HepG2 (cell line): ENCODE data around the gene SRPK3. TPM values are rescaled to one million over a fixed set of nuclear protein-coding genes. Genes with fewer than 3 reads are reported as not detected.

Experiments
- ATAC-seq: fragments of 200-7000 bp; cut with Tn5 transposase; 3 replicates; pipeline ENCODE4 v1.9.1; 2020; ENCODE audit warnings: mild to moderate bottlenecking, moderate library complexity
- Bru-seq: library from RNA; stranded (reverse); fragments of 400-500 nt; gene quantifications from one replicate; lab custom pipeline; 2021; lab: Mats Ljungman, UMichigan
- BruChase-seq, 2 experiments: library from RNA; stranded (reverse); fragments of 400-500 nt; gene quantifications; one replicate each; lab custom pipeline; 2021; lab: Mats Ljungman, UMichigan
- BruUV-seq: library from RNA; stranded (reverse); fragments of 400-500 nt; replicated peaks from 2 replicates; lab custom pipeline; 2021; lab: Mats Ljungman, UMichigan
- CTCF ChIA-PET: fragments of 300-600 bp; formaldehyde crosslinking; extraction: SDS; loops from one replicate; lab custom pipeline; 2021; ENCODE audit warnings: low total read pairs, inconsistent platforms, low intra/inter-chr PET ratio; lab: Yijun Ruan, JAX
- POLR2A ChIA-PET: fragments of 350-600 bp; sonication (Branson Sonifier 250); formaldehyde crosslinking; loops from one replicate; lab custom pipeline; 2020; ENCODE audit warnings: antibody characterized with exemption, inconsistent platforms; lab: Yijun Ruan, JAX
- DNase-seq: peaks from one replicate; pipeline ENCODE4 v3.0.0-alpha.2; 2015; ENCODE audit warnings: low spot score
- FAIRE-seq: peaks from 3 replicates; lab custom pipeline; 2011; peaks lifted over from hg19 to GRCh38; lab: Jason Lieb, UNC
- H2AFZ ChIP-seq: one replicate; pipeline ENCODE4 v1.6.1; 2011; ENCODE audit warnings: low read length, inconsistent platforms
- H3K27ac ChIP-seq: fragments of 300-600 bp; 3 replicates; pipeline ENCODE4 v1.8.0; 2011; ENCODE audit warnings: mixed run types, mild to moderate bottlenecking, mixed read lengths, low read length, inconsistent platforms; ENCODE audit not compliant: insufficient read depth; ENCODE audit errors: extremely low read length
- H3K27me3 ChIP-seq, 2 experiments: fragments of 200-600 bp in 1 of 2; 2 replicates in 1 of 2; 3 replicates in 1 of 2; pipeline versions ENCODE4 v1.6.0 to v1.8.0; 2011; ENCODE audit warnings: low read length in 2 of 2, mild to moderate bottlenecking in 2 of 2, moderate library complexity in 2 of 2, inconsistent platforms in 1 of 2; ENCODE audit not compliant: insufficient read depth in 2 of 2, control insufficient read depth in 1 of 2
- H3K36me3 ChIP-seq, 2 experiments: fragments of 200-600 bp in 1 of 2; replicated peaks in 1 of 2; 2 replicates in 1 of 2; 3 replicates in 1 of 2; pipeline versions ENCODE4 v1.5.1 to v1.8.0; 2011; ENCODE audit warnings: low read length in 2 of 2, inconsistent platforms in 1 of 2; ENCODE audit not compliant: insufficient read depth in 2 of 2, control insufficient read depth in 1 of 2
- H3K4me1 ChIP-seq: 2 replicates; pipeline ENCODE4 v1.5.1; 2012; ENCODE audit warnings: low read length, inconsistent platforms; ENCODE audit not compliant: insufficient read depth
- H3K4me2 ChIP-seq: 2 replicates; pipeline ENCODE4 v1.6.0; 2011; ENCODE audit warnings: low read depth, low read length, inconsistent platforms
- H3K4me3 ChIP-seq, 3 experiments: fragments of 200-600 bp in 1 of 3; sonication (generic), shearing (Covaris generic) in 1 of 3; replicated peaks in 1 of 3; 2 replicates each; pipeline ENCODE4 v1.5.1; 2011 to 2016; ENCODE audit warnings: low read length in 3 of 3, inconsistent platforms in 2 of 3, low read depth in 2 of 3, mild to moderate bottlenecking in 2 of 3, control low read depth in 1 of 3, mixed read lengths in 1 of 3; ENCODE audit not compliant: insufficient read depth in 1 of 3
- H3K79me2 ChIP-seq: one replicate; pipeline ENCODE4 v1.6.1; 2011; ENCODE audit warnings: low read length, inconsistent platforms; ENCODE audit not compliant: insufficient read depth
- H3K9ac ChIP-seq: 2 replicates; pipeline ENCODE4 v1.6.0; 2011; ENCODE audit warnings: mild to moderate bottlenecking, low read depth, low read length, inconsistent platforms; ENCODE audit not compliant: insufficient read depth
- H3K9me3 ChIP-seq: 2 replicates; pipeline ENCODE4 v1.5.1; 2012; ENCODE audit warnings: mild to moderate bottlenecking, low read length
- H4K20me1 ChIP-seq: 2 replicates; pipeline ENCODE4 v1.6.0; 2011; ENCODE audit warnings: inconsistent platforms, mild to moderate bottlenecking, low read length, moderate library complexity; ENCODE audit not compliant: insufficient read depth
- HNRNPL ChIP-seq: fragments of 200-400 bp; formaldehyde crosslinking; IDR thresholded peaks from 2 replicates; pipeline ENCODE4 v1.6.1; 2017; ENCODE audit warnings: mild to moderate bottlenecking, low read depth, low read length
- THYN1 ChIP-seq: sonication (generic); formaldehyde crosslinking; IDR thresholded peaks from 2 replicates; pipeline ENCODE4 v1.8.1; 2023; ENCODE audit warnings: low read depth, mild to moderate bottlenecking, moderate library complexity, missing genetic modification reagents, borderline replicate concordance
- ZFY ChIP-seq: sonication (generic); formaldehyde crosslinking; IDR thresholded peaks from 2 replicates; pipeline ENCODE4 v1.4.0; 2020; ENCODE audit warnings: missing genetic modification reagents
- WGBS: methylation state at CpG from one replicate; pipeline ENCODE4 v1.1.6; 2017; ENCODE audit warnings: low lambda C conversion rate; 5-methylcytosine and 5-hydroxymethylcytosine counted together
- in situ Hi-C: cut with HindIII; loops from 2 replicates; pipeline ENCODE4 v1.10.0; 2017; ENCODE audit warnings: low pct_unique_long_range_greater_than_20kb; ENCODE audit not compliant: extremely low pct_ligation_motif_present
- intact Hi-C: fragments of 100-400 bp; cut with micrococcal nuclease; formaldehyde crosslinking; loops from one replicate; pipeline ENCODE4 v1.10.0; 2022; ENCODE audit not compliant: unreplicated experiment
- long read RNA-seq, 2 experiments: library from RNA in 1 of 2; library from polyadenylated mRNA in 1 of 2; stranded (forward) in 1 of 2; unstranded in 1 of 2; transcript quantifications; one replicate each; pipeline ENCODE4 v2.0.0, GENCODE V29; 2019 to 2022
- polyA minus RNA-seq, 3 experiments: library from RNA; depleted of rRNA, polyadenylated mRNA; stranded (reverse); fragments of >200 nt; gene quantifications; 2 replicates each; pipeline ENCODE4 v1.2.3, GENCODE V29; 2011; ENCODE audit warnings: low replicate concordance in 1 of 3
- polyA plus RNA-seq, 8 experiments: library from polyadenylated mRNA; depleted of rRNA in 3 of 8; stranded (reverse) in 7 of 8; unstranded in 1 of 8; fragments of >200 nt; fragmentation: Illumina TruSeq in 4 of 8; extraction: Trizol in 4 of 8; gene quantifications; 2 replicates each; pipeline versions ENCODE4 v1.2.1 to v1.2.3, GENCODE V29; 2011 to 2016; ENCODE audit warnings: low read depth in 4 of 8, missing spikeins in 1 of 8, mixed read lengths in 1 of 8; ENCODE audit not compliant: insufficient read depth in 1 of 8
- total RNA-seq, 5 experiments: library from RNA; depleted of rRNA; stranded (reverse); fragments of >200 nt; fragmentation: Illumina TruSeq; extraction: Trizol; gene quantifications; 2 replicates each; pipeline ENCODE4 v1.2.3, GENCODE V29; 2016; ENCODE audit warnings: low read depth in 1 of 5
- TF ChIP-seq, protein P1 (sequence below): fragments of 450-650 bp; IDR thresholded peaks from 2 replicates; pipeline ENCODE4 v1.6.1; 2017; ENCODE audit warnings: mild to moderate bottlenecking
- TF ChIP-seq, protein P2 (sequence below): sonication (generic); formaldehyde crosslinking; IDR thresholded peaks from 2 replicates; pipeline ENCODE4 v1.9.0; 2021; ENCODE audit warnings: mild to moderate bottlenecking, missing genetic modification reagents

The SRPK3 gene, protein sequence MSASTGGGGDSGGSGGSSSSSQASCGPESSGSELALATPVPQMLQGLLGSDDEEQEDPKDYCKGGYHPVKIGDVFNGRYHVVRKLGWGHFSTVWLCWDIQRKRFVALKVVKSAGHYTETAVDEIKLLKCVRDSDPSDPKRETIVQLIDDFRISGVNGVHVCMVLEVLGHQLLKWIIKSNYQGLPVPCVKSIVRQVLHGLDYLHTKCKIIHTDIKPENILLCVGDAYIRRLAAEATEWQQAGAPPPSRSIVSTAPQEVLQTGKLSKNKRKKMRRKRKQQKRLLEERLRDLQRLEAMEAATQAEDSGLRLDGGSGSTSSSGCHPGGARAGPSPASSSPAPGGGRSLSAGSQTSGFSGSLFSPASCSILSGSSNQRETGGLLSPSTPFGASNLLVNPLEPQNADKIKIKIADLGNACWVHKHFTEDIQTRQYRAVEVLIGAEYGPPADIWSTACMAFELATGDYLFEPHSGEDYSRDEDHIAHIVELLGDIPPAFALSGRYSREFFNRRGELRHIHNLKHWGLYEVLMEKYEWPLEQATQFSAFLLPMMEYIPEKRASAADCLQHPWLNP
- total RNA-seq (2016; rRNA removed; fragmentation: Illumina TruSeq; extraction: Trizol) (0.22 TPM in 1 of 2 replicates, not detected in the other), polyA plus RNA-seq (2011; rRNA removed) (0.10 and 0.30 TPM in 2 replicates), polyA minus RNA-seq (2011; rRNA and poly(A)+ RNA removed; ENCODE audit: low replicate concordance) (0.06 TPM in 1 of 2 replicates, not detected in the other), Bru-seq, nascent RNA (percentile 25 among the genes with signal in this experiment), BruChase-seq, experiment 1, labeled RNA remaining after a 6-hour chase (percentile 29 among the genes with signal in this experiment), BruChase-seq, experiment 2, labeled RNA remaining after a 2-hour chase (percentile 25 among the genes with signal in this experiment)
- not detected in 2 replicates for total RNA-seq (2016; cell fraction: cytosol; rRNA removed; fragmentation: Illumina TruSeq; extraction: Trizol; ENCODE audit: low read depth)
- total RNA-seq (2016; cell fraction: insoluble cytoplasmic fraction; rRNA removed; fragmentation: Illumina TruSeq; extraction: Trizol) = 0.09 TPM in 1 of 2 replicates, not detected in the other
- total RNA-seq (2016; cell fraction: membrane; rRNA removed; fragmentation: Illumina TruSeq; extraction: Trizol) = 0.07 TPM in 1 of 2 replicates, not detected in the other
- not detected in 2 replicates for total RNA-seq (2016; cell fraction: nucleus; rRNA removed; fragmentation: Illumina TruSeq; extraction: Trizol)
- polyA plus RNA-seq (2011; cell fraction: cytosol; rRNA removed) = 0.03 and 0.13 TPM in 2 replicates
- 0.93 and 2.1 TPM in 2 replicates for polyA plus RNA-seq (2011; cell fraction: nucleus; rRNA removed)
- 0.07 and 0.15 TPM in 2 replicates for polyA plus RNA-seq (2012)
- polyA plus RNA-seq (2016; cell fraction: cytosol; fragmentation: Illumina TruSeq; extraction: Trizol; ENCODE audit: low read depth) = 0.16 and 0.37 TPM in 2 replicates
- not detected in 2 replicates for polyA plus RNA-seq (2016; cell fraction: insoluble cytoplasmic fraction; fragmentation: Illumina TruSeq; extraction: Trizol; ENCODE audit: low read depth)
- polyA plus RNA-seq (2016; cell fraction: membrane; fragmentation: Illumina TruSeq; extraction: Trizol; ENCODE audit: low read depth) = 0.14 TPM in 1 of 2 replicates, not detected in the other
- polyA plus RNA-seq (2016; cell fraction: nucleus; fragmentation: Illumina TruSeq; extraction: Trizol; ENCODE audit: insufficient read depth, low read depth) = 0.57 TPM in 1 of 2 replicates, not detected in the other
- polyA minus RNA-seq (2011; cell fraction: cytosol; rRNA and poly(A)+ RNA removed) = not detected in 2 replicates
- polyA minus RNA-seq (2011; cell fraction: nucleus; rRNA and poly(A)+ RNA removed) = not detected in 2 replicates
- long read RNA-seq, experiment 1 = 0 reads
- long read RNA-seq, experiment 2 = 0 reads

DNA sequence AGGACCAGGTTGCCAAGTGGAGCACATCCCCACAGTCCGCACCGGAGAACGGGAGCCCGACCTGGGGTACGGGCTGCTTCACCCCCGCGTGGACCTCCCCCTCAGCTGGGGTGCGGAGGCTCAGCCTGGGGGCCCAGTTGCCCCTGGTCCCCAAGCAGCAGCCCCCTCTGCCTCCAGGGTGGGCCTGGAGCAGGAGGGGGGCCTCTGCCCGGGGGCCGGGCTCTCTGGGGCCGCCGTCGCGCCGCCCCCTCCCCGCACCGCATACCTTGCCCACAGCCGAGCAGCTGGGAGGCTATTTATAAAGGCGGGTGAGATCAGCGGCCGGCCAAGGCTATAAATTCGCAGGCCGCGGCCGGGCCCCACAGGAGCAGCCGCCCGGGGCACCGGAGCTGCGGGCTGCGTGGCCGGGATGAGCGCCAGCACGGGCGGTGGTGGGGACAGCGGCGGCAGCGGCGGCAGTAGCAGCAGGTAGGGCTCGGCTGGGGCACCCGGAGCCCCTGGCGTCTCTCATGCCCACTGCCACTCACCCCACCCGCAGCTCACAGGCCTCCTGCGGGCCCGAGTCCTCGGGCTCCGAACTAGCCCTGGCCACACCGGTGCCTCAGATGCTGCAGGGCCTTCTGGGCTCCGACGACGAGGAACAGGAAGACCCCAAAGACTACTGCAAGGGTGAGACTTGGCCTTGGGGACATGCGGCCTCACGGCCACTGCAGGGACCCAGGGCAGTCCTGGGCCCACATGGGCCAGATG is at the start of gene SRPK3:
SRPK3 (plus strand) TSS at position 364 of the 750 bp plus-strand sequence; CDS start at position 410, 46 bp downstream.
- WGBS = 0% methylated on average over 1 of the region's 52 CpGs
- CTCF ChIA-PET = no interaction called here
- ATAC-seq = peak; percentile 38
- no peak within 1 kb of the TSS for H3K9ac ChIP-seq
- H3K4me2 ChIP-seq = peak within 1 kb of the TSS; percentile 42; the same call in 1 of the 2 replicates
- H3K36me3 ChIP-seq = no peaks in the 10 kb centered on the region
- FAIRE-seq = no peak
- H2AFZ ChIP-seq = no peak within 1 kb of the TSS
- POLR2A ChIA-PET = interaction anchor here (1.0 to 2.1 kb wide), 4 partner anchors 9 to 54 kb away, joined by 3 to 9 read pairs (median 4); partner anchors contain the start of genes IDH3G and SSR4
- no peaks in the 10 kb centered on the region for H3K9me3 ChIP-seq
- no peaks in the 10 kb centered on the region for H3K27me3 ChIP-seq
- no peak within 1 kb of the TSS for H3K27ac ChIP-seq
- in situ Hi-C loops = no loop called here
- no TSS peak for BruUV-seq
- intact Hi-C loops = no loop called here
- no peaks in the 10 kb centered on the region for H3K4me1 ChIP-seq
- H4K20me1 ChIP-seq = no peaks in the 10 kb centered on the region
- H3K4me3 ChIP-seq = peak within 1 kb of the TSS in 1 of 3 experiments; percentile 23; a peak in 1 of 6 replicates
- H3K79me2 ChIP-seq = no peaks in the 10 kb centered on the region
- DNase-seq = no peak
- TF ChIP-seq, protein P1, sequence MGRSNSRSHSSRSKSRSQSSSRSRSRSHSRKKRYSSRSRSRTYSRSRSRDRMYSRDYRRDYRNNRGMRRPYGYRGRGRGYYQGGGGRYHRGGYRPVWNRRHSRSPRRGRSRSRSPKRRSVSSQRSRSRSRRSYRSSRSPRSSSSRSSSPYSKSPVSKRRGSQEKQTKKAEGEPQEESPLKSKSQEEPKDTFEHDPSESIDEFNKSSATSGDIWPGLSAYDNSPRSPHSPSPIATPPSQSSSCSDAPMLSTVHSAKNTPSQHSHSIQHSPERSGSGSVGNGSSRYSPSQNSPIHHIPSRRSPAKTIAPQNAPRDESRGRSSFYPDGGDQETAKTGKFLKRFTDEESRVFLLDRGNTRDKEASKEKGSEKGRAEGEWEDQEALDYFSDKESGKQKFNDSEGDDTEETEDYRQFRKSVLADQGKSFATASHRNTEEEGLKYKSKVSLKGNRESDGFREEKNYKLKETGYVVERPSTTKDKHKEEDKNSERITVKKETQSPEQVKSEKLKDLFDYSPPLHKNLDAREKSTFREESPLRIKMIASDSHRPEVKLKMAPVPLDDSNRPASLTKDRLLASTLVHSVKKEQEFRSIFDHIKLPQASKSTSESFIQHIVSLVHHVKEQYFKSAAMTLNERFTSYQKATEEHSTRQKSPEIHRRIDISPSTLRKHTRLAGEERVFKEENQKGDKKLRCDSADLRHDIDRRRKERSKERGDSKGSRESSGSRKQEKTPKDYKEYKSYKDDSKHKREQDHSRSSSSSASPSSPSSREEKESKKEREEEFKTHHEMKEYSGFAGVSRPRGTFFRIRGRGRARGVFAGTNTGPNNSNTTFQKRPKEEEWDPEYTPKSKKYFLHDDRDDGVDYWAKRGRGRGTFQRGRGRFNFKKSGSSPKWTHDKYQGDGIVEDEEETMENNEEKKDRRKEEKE = no peak
- no peak for TF ChIP-seq THYN1 (CRISPR knock-in tag)
- 0 out of 2 replicates have a peak, but pooled peaks have one; percentile 28 for TF ChIP-seq HNRNPL
- TF ChIP-seq, protein P2, sequence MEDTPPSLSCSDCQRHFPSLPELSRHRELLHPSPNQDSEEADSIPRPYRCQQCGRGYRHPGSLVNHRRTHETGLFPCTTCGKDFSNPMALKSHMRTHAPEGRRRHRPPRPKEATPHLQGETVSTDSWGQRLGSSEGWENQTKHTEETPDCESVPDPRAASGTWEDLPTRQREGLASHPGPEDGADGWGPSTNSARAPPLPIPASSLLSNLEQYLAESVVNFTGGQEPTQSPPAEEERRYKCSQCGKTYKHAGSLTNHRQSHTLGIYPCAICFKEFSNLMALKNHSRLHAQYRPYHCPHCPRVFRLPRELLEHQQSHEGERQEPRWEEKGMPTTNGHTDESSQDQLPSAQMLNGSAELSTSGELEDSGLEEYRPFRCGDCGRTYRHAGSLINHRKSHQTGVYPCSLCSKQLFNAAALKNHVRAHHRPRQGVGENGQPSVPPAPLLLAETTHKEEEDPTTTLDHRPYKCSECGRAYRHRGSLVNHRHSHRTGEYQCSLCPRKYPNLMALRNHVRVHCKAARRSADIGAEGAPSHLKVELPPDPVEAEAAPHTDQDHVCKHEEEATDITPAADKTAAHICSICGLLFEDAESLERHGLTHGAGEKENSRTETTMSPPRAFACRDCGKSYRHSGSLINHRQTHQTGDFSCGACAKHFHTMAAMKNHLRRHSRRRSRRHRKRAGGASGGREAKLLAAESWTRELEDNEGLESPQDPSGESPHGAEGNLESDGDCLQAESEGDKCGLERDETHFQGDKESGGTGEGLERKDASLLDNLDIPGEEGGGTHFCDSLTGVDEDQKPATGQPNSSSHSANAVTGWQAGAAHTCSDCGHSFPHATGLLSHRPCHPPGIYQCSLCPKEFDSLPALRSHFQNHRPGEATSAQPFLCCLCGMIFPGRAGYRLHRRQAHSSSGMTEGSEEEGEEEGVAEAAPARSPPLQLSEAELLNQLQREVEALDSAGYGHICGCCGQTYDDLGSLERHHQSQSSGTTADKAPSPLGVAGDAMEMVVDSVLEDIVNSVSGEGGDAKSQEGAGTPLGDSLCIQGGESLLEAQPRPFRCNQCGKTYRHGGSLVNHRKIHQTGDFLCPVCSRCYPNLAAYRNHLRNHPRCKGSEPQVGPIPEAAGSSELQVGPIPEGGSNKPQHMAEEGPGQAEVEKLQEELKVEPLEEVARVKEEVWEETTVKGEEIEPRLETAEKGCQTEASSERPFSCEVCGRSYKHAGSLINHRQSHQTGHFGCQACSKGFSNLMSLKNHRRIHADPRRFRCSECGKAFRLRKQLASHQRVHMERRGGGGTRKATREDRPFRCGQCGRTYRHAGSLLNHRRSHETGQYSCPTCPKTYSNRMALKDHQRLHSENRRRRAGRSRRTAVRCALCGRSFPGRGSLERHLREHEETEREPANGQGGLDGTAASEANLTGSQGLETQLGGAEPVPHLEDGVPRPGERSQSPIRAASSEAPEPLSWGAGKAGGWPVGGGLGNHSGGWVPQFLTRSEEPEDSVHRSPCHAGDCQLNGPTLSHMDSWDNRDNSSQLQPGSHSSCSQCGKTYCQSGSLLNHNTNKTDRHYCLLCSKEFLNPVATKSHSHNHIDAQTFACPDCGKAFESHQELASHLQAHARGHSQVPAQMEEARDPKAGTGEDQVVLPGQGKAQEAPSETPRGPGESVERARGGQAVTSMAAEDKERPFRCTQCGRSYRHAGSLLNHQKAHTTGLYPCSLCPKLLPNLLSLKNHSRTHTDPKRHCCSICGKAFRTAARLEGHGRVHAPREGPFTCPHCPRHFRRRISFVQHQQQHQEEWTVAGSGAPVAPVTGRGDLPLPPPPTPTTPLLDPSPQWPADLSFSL (CRISPR knock-in tag) = no peak
- TF ChIP-seq ZFY = 0 out of 2 replicates have a peak, but pooled peaks have one; percentile 19
